Left ventricle myocardium superior (tissue), 1 donor: ENCODE measurements around the gene MPHOSPH9. TPM values are rescaled to one million over a fixed set of nuclear protein-coding genes. Genes with fewer than 3 reads are reported as not detected.

ENCODE experiments used
- ATAC-seq: fragments of 200-7000 bp; cut with Tn5 transposase; one replicate; pipeline ENCODE4 v1.9.1; 2020; ENCODE audit warnings: mild to moderate bottlenecking, moderate library complexity
- DNase-seq: peaks from one replicate; pipeline ENCODE4 v3.0.0-alpha.2; 2020
- intact Hi-C: fragments of 100-400 bp; cut with micrococcal nuclease; formaldehyde crosslinking; loops from one replicate; pipeline ENCODE4 v1.11.0; 2022
- total RNA-seq: library from RNA; stranded (reverse); fragmentation: NEBNext Ultra II Directional; extraction: Animal tissue kit (Norgen Biotek cat#: 25700); gene quantifications from one replicate; pipeline ENCODE4 v1.2.1, GENCODE V29; 2021
- donor health status: DM: no; HTN: yes; CAD: no; lungs with severe emphysema.

Gene MPHOSPH9
- total RNA-seq, 1 donor from 2014 or later = 27.7 TPM

DNA sequence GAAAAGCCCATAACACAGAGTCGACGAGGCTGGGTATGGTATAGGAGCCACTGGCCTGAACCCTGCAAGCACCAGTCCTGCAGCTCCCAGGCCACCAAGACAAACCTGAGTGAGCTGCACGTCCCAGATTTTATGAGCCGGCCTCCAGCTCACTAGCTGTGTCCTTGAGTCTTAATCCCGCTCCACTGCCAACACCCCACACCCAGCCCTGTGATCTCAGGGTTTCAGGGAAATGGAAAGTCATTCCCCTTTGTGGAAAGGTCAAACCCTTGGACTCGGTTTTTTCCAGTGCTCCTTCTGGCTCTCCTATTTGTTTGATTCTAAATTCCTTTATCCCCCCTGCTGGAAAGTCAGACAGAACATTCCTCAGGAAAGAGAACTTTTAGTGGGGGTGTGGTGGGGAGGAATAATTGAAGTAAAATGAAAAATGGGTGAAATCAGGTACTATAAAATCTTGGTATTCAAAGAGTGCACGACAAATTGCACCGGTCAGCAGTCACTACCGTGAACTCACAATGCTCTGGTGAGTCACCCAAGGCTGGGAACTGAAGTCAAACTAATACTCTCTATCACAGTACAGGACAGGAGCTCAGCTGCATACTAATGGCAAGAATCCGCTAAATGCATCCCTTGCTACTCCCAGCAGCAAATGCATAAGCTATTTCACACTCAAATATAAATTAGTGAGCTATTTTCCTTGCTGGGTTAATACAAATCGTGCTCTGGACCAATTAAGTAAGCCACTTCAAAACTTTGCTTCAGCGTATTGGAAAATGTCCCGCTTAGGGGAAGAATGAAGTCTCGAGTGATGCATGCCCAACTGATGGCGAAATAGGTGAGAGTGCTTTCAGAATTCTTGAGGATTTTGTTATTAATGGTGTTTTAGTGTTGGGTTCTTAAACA is 91.1 kb downstream of the MPHOSPH9 start:
- ATAC-seq (peak; percentile 85), DNase-seq (peak; percentile 63)
- intact Hi-C loops = loop anchor here (10.0 kb wide), 1 partner anchor 97 kb away; no protein-coding TSS in a partner anchor

DNA sequence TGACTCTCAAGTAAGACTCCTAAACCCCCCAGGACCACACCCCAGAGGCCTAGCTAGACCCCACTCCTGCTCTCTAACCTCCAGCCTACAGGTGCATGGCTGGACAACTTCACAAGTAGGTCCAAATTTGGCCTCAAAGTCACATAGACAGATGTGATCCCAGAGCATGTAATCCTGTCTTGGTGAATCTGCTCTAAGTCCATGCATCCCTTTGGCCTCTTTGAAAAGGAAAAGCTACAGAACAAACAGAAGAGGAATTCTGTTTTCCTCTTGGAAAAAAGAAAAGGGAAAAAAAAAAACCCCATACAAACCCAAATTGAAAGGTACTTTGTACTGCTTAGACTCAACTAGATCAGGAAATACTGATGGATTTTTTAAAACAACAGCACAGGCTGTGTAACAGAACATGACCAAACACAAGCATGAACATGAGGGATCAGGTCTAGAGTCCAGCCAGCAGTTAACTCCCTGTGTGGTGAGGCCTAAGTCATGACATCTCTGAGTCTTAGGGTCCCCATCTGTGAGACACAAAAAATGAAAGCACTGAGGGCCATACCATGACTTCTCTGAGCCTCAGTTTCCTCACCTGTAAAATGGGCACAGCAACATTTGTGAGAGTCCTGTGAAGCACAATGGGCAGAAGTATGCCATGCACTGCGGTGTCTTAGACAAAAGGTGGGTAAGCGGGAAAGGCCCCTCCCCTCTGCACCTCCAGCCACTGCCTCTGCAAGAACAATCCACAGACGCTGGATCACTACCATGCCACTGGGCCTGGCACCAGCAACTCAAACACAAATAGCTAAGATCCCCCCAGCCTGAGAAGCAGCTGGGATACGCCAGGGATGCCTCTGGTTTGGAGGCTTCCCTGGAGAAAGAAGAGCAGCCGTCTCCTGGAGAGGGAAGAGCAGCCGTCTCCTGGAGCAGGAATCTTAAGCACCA is 92.0 kb downstream of the MPHOSPH9 start:
- DNase-seq (no peak), ATAC-seq (peak; percentile 3)
- intact Hi-C loops = loop anchor here (10.0 kb wide), 1 partner anchor 96 kb away; no protein-coding TSS in a partner anchor

- DNase-seq (no peak), ATAC-seq (peak; percentile 15)
- intact Hi-C loops = loop anchor here (10.0 kb wide), 1 partner anchor 95 kb away; no protein-coding TSS in a partner anchor
Measured at GRCh38 chr12:123139926-123140675, 92.8 kb downstream of the MPHOSPH9 start.

DNA sequence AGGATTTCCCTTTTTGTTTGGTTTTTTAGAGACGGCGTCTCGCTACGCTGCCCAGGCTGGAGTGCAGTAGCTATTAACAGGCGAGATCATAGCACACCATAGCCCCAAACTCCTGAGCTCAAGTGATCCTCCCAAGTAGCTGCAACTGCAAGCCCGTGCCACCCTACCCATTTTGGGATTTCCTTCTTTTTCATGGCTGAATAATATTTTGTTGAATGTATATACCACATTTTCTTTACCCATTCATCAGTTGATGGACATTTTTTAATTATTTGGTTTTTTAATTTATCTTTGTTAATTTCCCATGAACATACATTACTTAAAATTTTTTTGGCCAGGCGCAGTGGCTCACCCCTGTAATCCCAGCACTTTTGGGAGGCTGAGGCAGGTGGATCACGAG is 97.3 kb downstream of the MPHOSPH9 start:
- DNase-seq = no peak
- ATAC-seq = no peak
- intact Hi-C loops = no loop called here

DNA sequence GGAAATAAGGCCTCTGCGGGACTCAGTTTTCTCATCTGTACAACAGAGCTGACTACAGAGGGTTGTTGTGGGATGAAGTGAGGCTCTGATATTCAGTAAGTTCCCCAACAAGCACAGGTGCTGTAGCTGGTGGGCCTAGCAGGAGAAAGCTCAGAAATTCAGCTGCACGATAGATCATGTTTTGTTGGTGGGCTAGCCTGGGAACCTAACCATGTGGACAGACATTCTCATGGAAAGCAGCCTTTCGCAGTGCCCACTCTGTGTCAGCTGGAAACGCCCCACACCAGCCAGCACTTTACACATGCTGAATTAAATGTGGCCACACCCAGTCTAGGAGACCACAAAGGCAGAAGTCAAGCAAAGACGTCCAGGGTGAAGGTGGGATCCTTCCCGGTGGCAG is 98.1 kb downstream of the MPHOSPH9 start:
- intact Hi-C loops = no loop called here
- ATAC-seq (no peak), DNase-seq (no peak)

- intact Hi-C loops = no loop called here
- ATAC-seq = no peak
- DNase-seq = no peak
Measured at GRCh38 chr12:123134271-123134671, 98.7 kb downstream of the MPHOSPH9 start.

- ATAC-seq (no peak), DNase-seq (no peak)
- intact Hi-C loops = no loop called here
Measured at GRCh38 chr12:123133701-123134100, 99.2 kb downstream of the MPHOSPH9 start.

DNA sequence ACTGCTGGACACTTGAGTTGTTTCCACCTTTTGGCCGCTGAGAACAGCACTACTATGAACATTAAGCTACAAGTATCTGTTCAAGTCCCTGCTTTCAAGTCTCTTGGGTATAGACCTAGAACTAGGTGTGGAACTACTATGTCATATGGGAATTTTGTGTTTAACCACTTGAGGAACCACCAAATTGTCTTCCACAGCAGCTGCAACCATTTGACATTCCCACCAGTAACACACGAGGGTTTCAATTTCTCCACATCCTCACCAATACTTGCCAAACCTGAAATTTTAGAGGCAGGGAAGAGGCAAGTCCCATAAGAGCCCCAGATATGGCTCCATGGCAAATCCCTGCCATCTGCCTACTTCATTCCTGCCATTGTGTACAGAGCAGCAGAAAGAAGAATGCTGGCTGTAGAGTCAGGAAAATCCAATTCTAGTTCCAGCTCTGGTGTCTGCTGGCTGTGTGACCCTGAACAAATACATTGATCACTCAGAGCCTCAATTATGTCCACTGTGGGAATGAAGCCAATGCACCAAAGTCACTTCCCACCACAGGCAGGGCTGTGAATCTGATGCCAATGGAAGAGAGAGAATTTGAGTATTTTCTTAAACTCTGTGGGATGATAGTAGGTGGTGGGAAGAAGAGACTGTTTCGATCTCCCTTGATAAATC is 99.9 kb downstream of the MPHOSPH9 start:
- no peak for ATAC-seq
- no peak for DNase-seq
- intact Hi-C loops = no loop called here

DNA sequence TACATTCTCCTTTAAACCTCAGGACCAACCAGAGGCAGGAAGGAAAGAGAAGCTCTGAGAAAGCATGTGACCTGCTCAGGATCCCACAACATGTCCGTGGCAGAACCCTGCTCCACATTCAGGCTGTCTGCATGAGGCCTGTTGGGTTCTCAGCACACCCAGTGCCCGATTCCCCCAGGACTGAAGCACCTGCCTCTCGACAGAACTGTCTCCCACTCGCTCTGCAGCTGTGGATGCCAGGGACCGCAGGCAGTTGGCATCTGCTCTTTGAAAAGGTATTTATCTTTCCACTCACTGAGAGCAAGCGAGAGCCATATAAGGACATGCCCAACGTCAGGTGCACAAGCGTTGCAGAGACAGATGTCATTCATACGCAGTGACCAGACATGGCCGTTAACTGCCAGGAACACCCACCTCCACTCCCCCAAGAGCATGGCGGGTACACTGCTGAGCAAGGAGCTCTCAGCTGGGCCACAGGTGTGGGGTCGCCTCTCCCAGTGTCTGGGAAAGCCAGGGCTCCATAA is 101.0 kb downstream of the MPHOSPH9 start:
- DNase-seq (peak; percentile 53), ATAC-seq (peak; percentile 76)
- intact Hi-C loops = no loop called here

- peak; percentile 71 for ATAC-seq
- DNase-seq = peak; percentile 40
- intact Hi-C loops = no loop called here
Measured at GRCh38 chr12:123131291-123131832, 101.6 kb downstream of the MPHOSPH9 start.

- intact Hi-C loops = no loop called here
Measured at GRCh38 chr12:123129621-123130020, 103.3 kb downstream of the MPHOSPH9 start.

GRCh38 chr12:123127182-123127495 is 105.8 kb downstream of the MPHOSPH9 start:
- DNase-seq = no peak
- ATAC-seq = no peak
- intact Hi-C loops = no loop called here

More at GRCh38 chr12:123129621-123130020, 103.3 kb downstream of the MPHOSPH9 start:
- DNase-seq = no peak
- no peak for ATAC-seq

- DNase-seq = peak; percentile 48
- intact Hi-C loops = no loop called here
- peak; percentile 82 for ATAC-seq
Measured at GRCh38 chr12:123126294-123127181, 106.4 kb downstream of the MPHOSPH9 start.

DNA sequence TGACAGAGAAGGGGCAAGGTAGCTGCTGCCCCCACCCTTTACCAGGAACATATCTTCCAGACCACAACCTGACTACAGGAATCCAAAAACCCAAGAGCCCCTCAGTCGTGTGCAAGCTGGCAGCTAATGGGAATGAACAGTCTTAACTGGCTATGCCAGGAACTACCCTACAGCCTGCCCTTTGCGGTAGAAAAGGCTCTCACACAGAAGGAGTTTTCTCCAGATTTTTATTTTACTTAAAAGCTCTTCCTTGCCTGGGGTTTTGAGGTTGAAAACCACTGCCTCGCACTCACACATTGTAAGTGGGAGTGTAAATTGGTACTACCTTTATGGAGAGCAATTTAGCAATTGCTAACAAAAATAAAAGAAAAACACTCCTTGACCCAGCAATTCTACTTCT is 110.3 kb downstream of the MPHOSPH9 start:
- intact Hi-C loops = no loop called here
- no peak for DNase-seq
- ATAC-seq = no peak

DNA sequence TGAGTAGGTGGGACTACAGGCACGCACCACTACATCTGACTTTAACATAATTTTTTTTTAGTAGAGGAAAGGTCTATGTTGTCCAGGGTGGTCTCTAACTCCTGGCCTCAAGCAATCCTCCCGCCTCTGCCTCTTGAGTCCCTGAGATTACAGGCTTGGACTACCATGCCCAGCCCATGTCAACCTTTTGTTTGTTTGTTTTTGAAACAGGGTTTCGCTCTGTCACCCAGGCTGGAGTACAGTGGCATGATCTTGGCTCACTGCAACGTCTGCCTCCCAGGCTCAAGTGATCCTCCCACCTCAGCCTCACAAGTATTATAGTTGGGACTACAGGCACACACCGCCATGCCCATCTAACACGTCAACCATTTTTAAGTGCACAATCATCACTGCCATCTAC is 111.3 kb downstream of the MPHOSPH9 start:
- no peak for DNase-seq
- intact Hi-C loops = no loop called here
- ATAC-seq = no peak

- ATAC-seq (peak; percentile 59), DNase-seq (peak; percentile 51)
- intact Hi-C loops = no loop called here
Measured at GRCh38 chr12:123120452-123121166, 112.3 kb downstream of the MPHOSPH9 start.

GRCh38 chr12:123119808-123120207 is 113.1 kb downstream of the MPHOSPH9 start:
- ATAC-seq (no peak), DNase-seq (no peak)
- intact Hi-C loops = no loop called here
